Astrocyte (in vitro differentiated cells and primary cell): ENCODE results near the gene FRMD7. TPM values are rescaled to one million over a fixed set of nuclear protein-coding genes. Genes with fewer than 3 reads are reported as not detected.

Experiments used
- DNase-seq: peaks from one replicate; pipeline ENCODE4 v3.0.0-alpha.2; 2010; ENCODE audit warnings: low read depth
- FAIRE-seq: peaks from 2 replicates; lab custom pipeline; 2011; peaks lifted over from hg19 to GRCh38; lab: Jason Lieb, UNC
- H2AFZ ChIP-seq: 2 replicates; pipeline ENCODE4 v1.6.0; 2012; ENCODE audit warnings: low read depth, low read length, inconsistent platforms
- H3K27ac ChIP-seq: 2 replicates; pipeline ENCODE4 v1.5.1; 2011; ENCODE audit warnings: low read depth, low read length, inconsistent platforms
- H3K27me3 ChIP-seq: 2 replicates; pipeline ENCODE4 v1.6.0; 2011; ENCODE audit warnings: low read length, inconsistent platforms; ENCODE audit not compliant: insufficient read depth
- H3K36me3 ChIP-seq: 2 replicates; pipeline ENCODE4 v1.5.1; 2011; ENCODE audit warnings: low read length, inconsistent platforms; ENCODE audit not compliant: insufficient read depth
- H3K4me1 ChIP-seq: 2 replicates; pipeline ENCODE4 v1.5.1; 2011; ENCODE audit warnings: low read length, inconsistent platforms; ENCODE audit not compliant: insufficient read depth
- H3K4me2 ChIP-seq: 2 replicates; pipeline ENCODE4 v1.6.0; 2012; ENCODE audit warnings: low read length, inconsistent platforms
- H3K4me3 ChIP-seq: 2 replicates; pipeline ENCODE4 v1.5.1; 2011; ENCODE audit warnings: low read depth, mild to moderate bottlenecking, low read length, inconsistent platforms; ENCODE audit not compliant: insufficient read depth
- H3K79me2 ChIP-seq: 2 replicates; pipeline ENCODE4 v1.6.0; 2012; ENCODE audit warnings: mild to moderate bottlenecking, low read length, inconsistent platforms; ENCODE audit not compliant: insufficient read depth
- H3K9ac ChIP-seq: 2 replicates; pipeline ENCODE4 v1.6.0; 2012; ENCODE audit warnings: mild to moderate bottlenecking, low read length, inconsistent platforms
- H3K9me3 ChIP-seq: 2 replicates; pipeline ENCODE4 v1.5.1; 2012; ENCODE audit warnings: low read depth, mild to moderate bottlenecking, low read length, inconsistent platforms; ENCODE audit not compliant: insufficient read depth
- H4K20me1 ChIP-seq: 2 replicates; pipeline ENCODE4 v1.6.0; 2012; ENCODE audit warnings: low read length, inconsistent platforms; ENCODE audit not compliant: insufficient read depth
- H3K27ac Mint-ChIP-seq: one replicate; pipeline ENCODE4 v1.8.0; 2021; ENCODE audit warnings: mild to moderate bottlenecking, mixed read lengths; ENCODE audit not compliant: unreplicated experiment
- H3K27me3 Mint-ChIP-seq: one replicate; pipeline ENCODE4 v1.8.0; 2021; ENCODE audit warnings: low read depth, mixed read lengths; ENCODE audit not compliant: unreplicated experiment
- H3K36me3 Mint-ChIP-seq: one replicate; pipeline ENCODE4 v1.8.0; 2021; ENCODE audit warnings: low read depth, mixed read lengths; ENCODE audit not compliant: unreplicated experiment
- H3K4me1 Mint-ChIP-seq: one replicate; pipeline ENCODE4 v1.8.0; 2021; ENCODE audit warnings: low read depth, mixed read lengths; ENCODE audit not compliant: unreplicated experiment
- H3K4me3 Mint-ChIP-seq: one replicate; pipeline ENCODE4 v1.8.0; 2021; ENCODE audit warnings: mild to moderate bottlenecking, moderate library complexity, mixed read lengths; ENCODE audit not compliant: unreplicated experiment
- H3K9me3 Mint-ChIP-seq: one replicate; pipeline ENCODE4 v1.8.0; 2021; ENCODE audit warnings: mild to moderate bottlenecking, mixed read lengths; ENCODE audit not compliant: unreplicated experiment
- CTCF ChIP-seq: IDR thresholded peaks from 2 replicates; pipeline ENCODE4 v1.5.1; 2011; ENCODE audit warnings: low read depth, mild to moderate bottlenecking, inconsistent platforms, low read length, moderate library complexity; ENCODE audit not compliant: insufficient read depth
- EZH2 ChIP-seq: IDR thresholded peaks from 2 replicates; pipeline ENCODE4 v1.6.1; 2012; ENCODE audit warnings: mild to moderate bottlenecking, low read length, inconsistent platforms; ENCODE audit not compliant: insufficient read depth
- total RNA-seq: library from RNA; stranded (reverse); gene quantifications from 2 replicates; pipeline ENCODE4 v1.2.1, GENCODE V29; 2021

FRMD7 gene
- total RNA-seq, 1 donor from 2014 or later: 0.09 TPM

- Histone ChIP-seq H3K27me3 (no peaks in the 10 kb centered on the region), H2AFZ (no peak overlapping the region), H3K36me3 (no peaks in the 10 kb centered on the region), H3K9ac (no peak overlapping the region), H3K4me1 (no peaks in the 10 kb centered on the region), H3K9me3 (no peaks in the 10 kb centered on the region), H4K20me1 (no peaks in the 10 kb centered on the region), H3K4me3 (no peak overlapping the region), H3K79me2 (no peaks in the 10 kb centered on the region), H3K27ac (no peak overlapping the region), H3K4me2 (no peak overlapping the region)
- peaks cover 37% of the 10 kb centered on the region for H3K4me1 Mint-ChIP-seq
- H3K36me3 Mint-ChIP-seq: peaks cover 4% of the 10 kb centered on the region
- TF ChIP-seq EZH2 (no peak), CTCF (no peak)
- no peaks in the 10 kb centered on the region for H3K27me3 Mint-ChIP-seq
- peak overlapping the region; percentile 40 for H3K4me3 Mint-ChIP-seq
- DNase-seq: no peak
- H3K27ac Mint-ChIP-seq: peak overlapping the region; percentile 15
- no peak for FAIRE-seq
- H3K9me3 Mint-ChIP-seq: no peaks in the 10 kb centered on the region
Observed at GRCh38 chrX:132030264-132030663, 97.6 kb downstream of the FRMD7 start.

Other genes starting within 250 kb of the FRMD7 start
- 64.7 and 69.4 TPM in 2 replicates for gene STK26, start 104.7 kb downstream of the FRMD7 start, total RNA-seq
- gene RAP2C, start 91.4 kb upstream of the FRMD7 start, total RNA-seq: 29.0 and 31.2 TPM in 2 replicates